ENCODE results near the gene CARMIL1. TPM values are rescaled to one million over a fixed set of nuclear protein-coding genes. Genes with fewer than 3 reads are reported as not detected.

Gene CARMIL1
- total RNA-seq, 4 donors from 2014 or later, result 6.2 to 17.2 (median 11.5) TPM

GRCh38 chr6:25469797-25470388 lies 190.7 kb downstream of the CARMIL1 start:
- ATAC-seq, result no peak
- no peaks in the 10 kb centered on the region for H3K27me3 ChIP-seq
- H3K4me1 ChIP-seq, result no peaks in the 10 kb centered on the region
- TF ChIP-seq EP300 (IDR thresholded peaks at IDR 0.05), result no peak
- peak in 1 of 4 experiments; percentile 5 for TF ChIP-seq CTCF (IDR thresholded peaks at IDR 0.05)
- H3K9me3 ChIP-seq, result no peaks in the 10 kb centered on the region
- H3K36me3 ChIP-seq, result no peaks in the 10 kb centered on the region
- no peak overlapping the region for H3K27ac ChIP-seq
- H3K4me3 ChIP-seq, result no peak overlapping the region

DNA sequence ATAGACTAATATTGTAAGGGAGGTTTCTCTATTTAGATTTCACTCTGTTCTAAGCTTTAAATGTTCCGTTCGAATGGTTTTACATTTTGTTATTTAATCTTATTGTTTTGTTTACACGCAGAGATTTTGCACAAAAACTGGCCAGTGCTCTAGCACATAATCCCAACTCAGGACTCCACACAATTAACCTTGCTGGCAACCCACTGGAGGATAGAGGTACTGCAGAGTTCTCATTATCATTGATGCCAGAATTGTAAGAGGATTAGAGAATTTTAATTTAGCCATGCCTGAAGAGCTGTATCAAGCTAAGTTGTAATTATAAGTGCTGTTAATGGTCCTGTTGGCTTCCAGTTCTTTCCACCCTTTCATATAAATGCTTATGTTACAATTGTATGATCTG lies 193.1 kb downstream of the CARMIL1 start:
- 85 to 97% methylated on average over 3 of the region's 3 CpGs for WGBS, 2 donors (ENCODE audit: low coverage in 1 of 2)
- no peak for ATAC-seq
- TF ChIP-seq CTCF (IDR thresholded peaks at IDR 0.05) (peak in 1 of 4 experiments; percentile 10), EP300 (IDR thresholded peaks at IDR 0.05) (no peak)
- no peaks in the 10 kb centered on the region for H3K9me3 ChIP-seq
- H3K36me3 ChIP-seq, result no peaks in the 10 kb centered on the region
- H3K27me3 ChIP-seq, result no peaks in the 10 kb centered on the region
- no peaks in the 10 kb centered on the region for H3K4me1 ChIP-seq
- H3K4me3 ChIP-seq, result no peak overlapping the region
- no peak overlapping the region for H3K27ac ChIP-seq

DNA sequence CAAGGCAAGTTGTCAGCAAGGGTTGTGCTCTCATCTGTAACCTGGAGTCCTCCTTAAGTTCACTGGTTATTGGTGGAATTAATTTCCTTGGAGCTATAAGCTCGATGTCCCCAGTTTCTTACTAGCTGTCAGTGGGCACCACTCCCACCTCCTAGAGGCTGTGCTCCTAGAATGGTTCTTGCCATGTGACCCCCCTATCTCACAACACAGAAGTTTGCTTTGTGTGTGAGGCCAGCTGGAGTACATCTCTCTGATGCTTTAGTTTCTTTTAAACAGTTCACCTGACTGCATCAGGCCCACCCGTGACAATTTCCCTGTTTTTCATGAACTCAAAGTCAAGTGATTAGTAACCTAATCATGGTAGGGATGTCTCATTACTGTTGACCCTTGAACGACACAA lies 193.7 kb downstream of the CARMIL1 start:
- no peak for ATAC-seq
- H3K4me1 ChIP-seq, result no peaks in the 10 kb centered on the region
- H3K27ac ChIP-seq, result no peak overlapping the region
- H3K36me3 ChIP-seq, result no peaks in the 10 kb centered on the region
- no peaks in the 10 kb centered on the region for H3K9me3 ChIP-seq
- no peaks in the 10 kb centered on the region for H3K27me3 ChIP-seq
- TF ChIP-seq CTCF (IDR thresholded peaks at IDR 0.05) (no peak), POLR2A (IDR thresholded peaks at IDR 0.05) (no peak), POLR2AphosphoS5 (IDR thresholded peaks at IDR 0.05) (no peak), EP300 (IDR thresholded peaks at IDR 0.05) (no peak)
- no peak overlapping the region for H3K4me3 ChIP-seq
- 50 to 57% methylated on average over 2 to 3 of the region's 3 CpGs for WGBS, 2 donors (ENCODE audit: low coverage in 1 of 2)

- WGBS, 2 donors (ENCODE audit: low coverage in 1 of 2), result 92 to 96% methylated on average over 3 of the region's 3 CpGs
- Histone ChIP-seq H3K4me1 (no peaks in the 10 kb centered on the region), H3K27ac (no peak overlapping the region), H3K9me3 (no peaks in the 10 kb centered on the region), H3K36me3 (no peaks in the 10 kb centered on the region), H3K27me3 (no peaks in the 10 kb centered on the region), H3K4me3 (no peak overlapping the region)
- no peak for ATAC-seq
- TF ChIP-seq CTCF (IDR thresholded peaks at IDR 0.05) (no peak), POLR2A (IDR thresholded peaks at IDR 0.05) (no peak), POLR2AphosphoS5 (IDR thresholded peaks at IDR 0.05) (no peak), EP300 (IDR thresholded peaks at IDR 0.05) (no peak)
Observed at GRCh38 chr6:25473447-25473846, 194.3 kb downstream of the CARMIL1 start.

GRCh38 chr6:25476126-25476525 lies 197.0 kb downstream of the CARMIL1 start:
- H3K27ac ChIP-seq, result no peak overlapping the region
- ATAC-seq, result no peak
- TF ChIP-seq CTCF (IDR thresholded peaks at IDR 0.05) (no peak), POLR2AphosphoS5 (IDR thresholded peaks at IDR 0.05) (no peak), POLR2A (IDR thresholded peaks at IDR 0.05) (no peak), EP300 (IDR thresholded peaks at IDR 0.05) (no peak)
- H3K4me3 ChIP-seq, result no peak overlapping the region
- WGBS, 2 donors (ENCODE audit: low coverage in 1 of 2), result 73 to 91% methylated on average over 3 of the region's 3 CpGs
- H3K36me3 ChIP-seq, result no peaks in the 10 kb centered on the region
- H3K4me1 ChIP-seq, result no peaks in the 10 kb centered on the region
- no peaks in the 10 kb centered on the region for H3K9me3 ChIP-seq
- no peaks in the 10 kb centered on the region for H3K27me3 ChIP-seq
